ENCODE measurements around the gene DOCK4. TPM values are rescaled to one million over a fixed set of nuclear protein-coding genes. Genes with fewer than 3 reads are reported as not detected.

Gene DOCK4
- total RNA-seq, 4 donors from 2014 or later = 12.7 to 28.4 (median 19.5) TPM

DNA sequence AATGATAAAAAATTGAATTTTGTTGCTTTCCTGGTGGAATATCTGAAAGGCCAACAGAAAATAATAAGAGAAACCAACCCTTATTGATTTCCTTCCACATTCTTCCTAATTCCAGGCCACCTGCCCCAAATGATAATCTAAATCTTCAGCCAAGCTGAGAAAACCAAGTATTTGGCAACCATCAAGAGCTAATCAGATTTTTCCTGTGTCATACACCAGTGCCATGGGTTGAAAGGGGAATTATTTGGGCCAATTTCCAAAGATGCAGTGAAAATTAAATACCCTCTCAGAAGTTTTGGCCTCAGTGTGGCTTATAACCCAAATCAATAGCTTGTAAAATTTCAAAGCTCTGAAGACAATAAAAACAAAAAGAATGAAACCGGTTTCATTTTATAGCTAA lies 70.4 kb downstream of the DOCK4 start:
- intact Hi-C loops (cut with DNase I; ENCODE audit: low total_unique reads) = no loop called here
- no peak for DNase-seq
- no peaks in the 10 kb centered on the region for H3K27me3 ChIP-seq
- TF ChIP-seq EP300 (IDR thresholded peaks at IDR 0.05; ENCODE audit: low read depth) (no peak), POLR2A (IDR thresholded peaks at IDR 0.05) (no peak), CTCF (IDR thresholded peaks at IDR 0.05) (no peak), POLR2AphosphoS5 (IDR thresholded peaks at IDR 0.05) (no peak)
- H3K36me3 ChIP-seq = no peaks in the 10 kb centered on the region
- 55 to 75% methylated on average over 1 of the region's 1 CpG for WGBS, 2 donors (ENCODE audit: low coverage in 1 of 2)
- no peak overlapping the region for H3K4me3 ChIP-seq
- H3K4me1 ChIP-seq = peaks cover 0 to 26% (median 12%) of the 10 kb centered on the region in 4 donors
- H3K27ac ChIP-seq = no peak overlapping the region
- no peaks in the 10 kb centered on the region for H3K9me3 ChIP-seq
- in situ Hi-C loops (cut with MboI; ENCODE audit: low pct_ligation_motif_present in 1 of 4, low pct_unique_long_range_greater_than_20kb in 1 of 4, low sequenced_read_pairs in 3 of 4) = no loop called here

DNA sequence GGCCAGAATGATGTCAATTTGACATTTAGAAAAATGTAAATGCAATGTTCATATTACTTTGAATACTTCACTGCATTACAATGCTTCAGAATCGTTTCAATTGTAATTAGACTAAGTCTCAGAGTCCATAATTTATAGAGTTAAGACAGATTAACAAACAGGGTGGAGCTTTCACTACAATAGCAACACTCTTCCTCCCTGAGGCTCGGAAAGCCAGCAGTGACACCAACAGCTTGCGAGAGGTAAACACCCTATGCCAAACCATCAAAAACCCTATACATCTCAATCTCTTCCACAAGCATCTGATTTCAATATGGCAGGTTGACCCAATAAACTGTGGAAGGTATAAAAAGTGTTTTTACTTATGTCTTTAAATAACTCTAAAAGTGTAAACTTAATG lies 72.2 kb downstream of the DOCK4 start:
- intact Hi-C loops (cut with DNase I; ENCODE audit: low total_unique reads) = no loop called here
- no peaks in the 10 kb centered on the region for H3K36me3 ChIP-seq
- TF ChIP-seq POLR2AphosphoS5 (IDR thresholded peaks at IDR 0.05) = no peak
- TF ChIP-seq EP300 (IDR thresholded peaks at IDR 0.05; ENCODE audit: low read depth) = no peak
- no peak for TF ChIP-seq CTCF (IDR thresholded peaks at IDR 0.05)
- TF ChIP-seq POLR2A (IDR thresholded peaks at IDR 0.05) = no peak
- no peak for DNase-seq
- in situ Hi-C loops (cut with MboI; ENCODE audit: low pct_ligation_motif_present in 1 of 4, low pct_unique_long_range_greater_than_20kb in 1 of 4, low sequenced_read_pairs in 3 of 4) = no loop called here
- 25 to 70% methylated on average over 2 to 3 of the region's 3 CpGs for WGBS, 2 donors (ENCODE audit: low coverage in 1 of 2)
- no peak overlapping the region for H3K27ac ChIP-seq
- H3K9me3 ChIP-seq = no peaks in the 10 kb centered on the region
- H3K4me3 ChIP-seq = no peak overlapping the region
- no peaks in the 10 kb centered on the region for H3K27me3 ChIP-seq
- peaks cover 0 to 31% (median 14%) of the 10 kb centered on the region in 4 donors for H3K4me1 ChIP-seq

DNA sequence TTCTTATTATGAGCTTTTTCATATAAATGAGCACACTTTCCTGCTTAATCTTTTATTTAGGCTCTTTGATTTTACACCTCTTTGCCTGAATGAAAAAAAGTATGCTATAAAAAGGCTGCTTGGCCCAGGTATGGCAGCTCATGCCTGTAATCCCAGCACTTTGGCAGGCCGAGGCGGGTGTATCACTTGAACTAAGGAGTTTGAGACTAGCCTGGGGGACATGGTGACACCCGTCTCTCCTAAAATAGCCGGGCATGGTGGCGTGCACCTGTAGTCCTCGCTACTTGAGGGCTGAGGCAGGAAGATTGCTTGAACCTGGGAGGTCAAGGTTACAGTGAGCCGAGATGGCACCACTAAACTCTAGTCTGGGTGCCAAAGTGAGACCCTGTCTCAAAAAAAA lies 72.9 kb downstream of the DOCK4 start:
- peaks cover 0 to 31% (median 14%) of the 10 kb centered on the region in 4 donors for H3K4me1 ChIP-seq
- intact Hi-C loops (cut with DNase I; ENCODE audit: low total_unique reads) (no loop called here), in situ Hi-C loops (cut with MboI; ENCODE audit: low pct_ligation_motif_present in 1 of 4, low pct_unique_long_range_greater_than_20kb in 1 of 4, low sequenced_read_pairs in 3 of 4) (no loop called here)
- no peaks in the 10 kb centered on the region for H3K9me3 ChIP-seq
- WGBS, 2 donors (ENCODE audit: low coverage in 1 of 2) = 88 to 93% methylated on average over 5 to 7 of the region's 7 CpGs
- no peak overlapping the region for H3K4me3 ChIP-seq
- TF ChIP-seq POLR2AphosphoS5 (IDR thresholded peaks at IDR 0.05) (no peak), POLR2A (IDR thresholded peaks at IDR 0.05) (no peak), CTCF (IDR thresholded peaks at IDR 0.05) (no peak), EP300 (IDR thresholded peaks at IDR 0.05; ENCODE audit: low read depth) (no peak)
- no peak overlapping the region for H3K27ac ChIP-seq
- no peak for DNase-seq
- no peaks in the 10 kb centered on the region for H3K27me3 ChIP-seq
- H3K36me3 ChIP-seq = no peaks in the 10 kb centered on the region

DNA sequence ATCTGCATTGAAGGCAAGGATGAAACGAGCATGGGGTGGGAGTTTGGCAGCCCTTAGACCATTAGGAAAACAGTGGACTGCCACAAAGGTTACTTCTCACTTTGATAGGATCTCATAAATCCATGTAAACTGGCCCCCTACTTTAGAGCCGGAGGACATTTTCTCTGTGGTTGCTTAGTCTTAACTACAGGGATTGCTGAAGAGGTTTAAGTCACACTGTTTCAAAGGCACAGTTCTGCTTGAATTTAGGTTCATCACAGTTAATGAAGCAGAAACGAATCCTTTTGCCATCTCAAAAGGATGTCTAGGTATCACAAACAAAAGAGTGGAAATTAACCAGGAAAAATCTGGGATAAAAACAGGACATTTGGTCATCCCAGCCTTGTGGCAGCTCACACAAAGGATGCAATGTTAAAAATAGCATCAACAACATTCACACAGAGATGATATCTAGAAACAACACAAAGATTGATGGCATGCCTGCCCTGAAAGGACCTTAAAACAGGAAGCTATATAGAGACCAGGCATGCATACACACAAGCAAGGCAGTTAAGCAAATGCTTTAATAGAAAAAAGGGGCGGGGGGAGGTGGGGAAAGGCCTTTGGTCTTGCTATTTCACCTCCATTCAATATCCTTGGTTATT lies 74.0 kb downstream of the DOCK4 start:
- Histone ChIP-seq H3K9me3 (no peaks in the 10 kb centered on the region), H3K4me1 (peaks cover 0 to 19% (median 4%) of the 10 kb centered on the region in 4 donors), H3K27ac (no peak overlapping the region), H3K36me3 (no peaks in the 10 kb centered on the region), H3K4me3 (no peak overlapping the region), H3K27me3 (no peaks in the 10 kb centered on the region)
- TF ChIP-seq POLR2AphosphoS5 (IDR thresholded peaks at IDR 0.05) = no peak
- TF ChIP-seq EP300 (IDR thresholded peaks at IDR 0.05; ENCODE audit: low read depth) = no peak
- TF ChIP-seq POLR2A (IDR thresholded peaks at IDR 0.05) = no peak
- TF ChIP-seq CTCF (IDR thresholded peaks at IDR 0.05) = no peak
- no peak for DNase-seq
- in situ Hi-C loops (cut with MboI; ENCODE audit: low pct_ligation_motif_present in 1 of 4, low pct_unique_long_range_greater_than_20kb in 1 of 4, low sequenced_read_pairs in 3 of 4) = no loop called here
- intact Hi-C loops (cut with DNase I; ENCODE audit: low total_unique reads) = no loop called here
- 69 to 72% methylated on average over 3 to 4 of the region's 4 CpGs for WGBS, 2 donors (ENCODE audit: low coverage in 1 of 2)
